Parietal lobe (tissue), 1 donor: ENCODE measurements around the gene PIR. TPM values are rescaled to one million over a fixed set of nuclear protein-coding genes. Genes with fewer than 3 reads are reported as not detected.

Experiments
- total RNA-seq: library from RNA; depleted of rRNA; stranded (reverse); fragments of >200 nt; gene quantifications from one replicate; pipeline ENCODE4 v1.2.3, GENCODE V29; 2014

The PIR gene
- 2.8 TPM for total RNA-seq

GRCh38 chrX:15493118-15493962, at the start of gene PIR:
PIR (minus strand) TSS chrX:15493333; CDS start chrX:15491257, 2,076 bp downstream.

GRCh38 chrX:15500497-15500966, 7.4 kb upstream of the PIR start, which contains the start of gene BMX:
BMX (plus strand) TSS chrX:15500807; CDS start chrX:15508354, 7,547 bp downstream.

GRCh38 chrX:15384304-15384703, 108.8 kb downstream of the PIR start, which contains the start of gene VEGFD:
VEGFD (minus strand) TSS chrX:15384413; CDS start chrX:15383946, 467 bp downstream.

GRCh38 chrX:15335135-15336022, 157.8 kb downstream of the PIR start, which contains the start of gene PIGA:
PIGA (minus strand) TSS chrX:15335523; CDS start chrX:15331930, 3,593 bp downstream.

Other genes starting within 250 kb of the PIR start
- gene ASB9, start 223.2 kb downstream of the PIR start, total RNA-seq, result 1.6 TPM
- gene ASB11, start 177.7 kb downstream of the PIR start, total RNA-seq, result not detected
- gene PIGA, start 157.8 kb downstream of the PIR start, total RNA-seq, result 21.0 TPM
- gene VEGFD, start 108.9 kb downstream of the PIR start, total RNA-seq, result not detected
- gene BMX, start 7.5 kb upstream of the PIR start, total RNA-seq, result not detected
- gene ACE2, start 107.6 kb upstream of the PIR start, total RNA-seq, result not detected
- gene CLTRN, start 171.5 kb upstream of the PIR start, total RNA-seq, result not detected
- 14.7 TPM for gene CA5B, start 244.9 kb upstream of the PIR start, total RNA-seq